Neural progenitor cell (in vitro differentiated cells): ENCODE results near the gene FAM124A.

Experiments
- EZH2 ChIP-seq: fragments of 200-600 bp; sonication (generic); IDR thresholded peaks from 2 replicates; pipeline ENCODE4 v1.6.1; 2017; ENCODE audit warnings: antibody characterized with exemption, mild to moderate bottlenecking, moderate library complexity
- EZH2phosphoT487 ChIP-seq: fragments of 200-600 bp; sonication (generic); IDR thresholded peaks from 2 replicates; pipeline ENCODE4 v1.6.1; 2017; ENCODE audit warnings: antibody characterized with exemption
- TF ChIP-seq, protein P1 (sequence below): fragments of 200-600 bp; sonication (generic); IDR thresholded peaks from 2 replicates; pipeline ENCODE4 v1.5.1; 2017; ENCODE audit warnings: antibody characterized with exemption, mild to moderate bottlenecking

DNA sequence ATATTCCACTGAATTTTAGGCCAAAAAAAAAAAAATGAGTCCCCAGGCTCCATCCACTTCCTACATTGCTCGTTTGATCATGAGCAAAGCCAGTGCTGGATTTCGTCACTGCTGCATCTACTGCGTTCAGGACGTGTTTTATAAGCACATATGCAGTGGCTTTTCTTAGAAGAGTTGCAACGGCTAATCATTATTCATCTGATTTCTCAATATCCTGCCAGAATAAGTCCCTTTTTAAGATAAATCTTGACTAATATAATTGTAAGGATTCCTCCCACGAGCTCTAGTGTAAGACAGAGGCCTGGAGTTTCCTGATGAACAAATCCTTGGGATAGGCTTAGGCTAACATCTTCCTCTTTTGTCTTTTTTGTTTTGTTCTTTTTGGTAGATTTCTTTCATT, 19.5 kb downstream of the FAM124A start:
- TF ChIP-seq, protein P1, sequence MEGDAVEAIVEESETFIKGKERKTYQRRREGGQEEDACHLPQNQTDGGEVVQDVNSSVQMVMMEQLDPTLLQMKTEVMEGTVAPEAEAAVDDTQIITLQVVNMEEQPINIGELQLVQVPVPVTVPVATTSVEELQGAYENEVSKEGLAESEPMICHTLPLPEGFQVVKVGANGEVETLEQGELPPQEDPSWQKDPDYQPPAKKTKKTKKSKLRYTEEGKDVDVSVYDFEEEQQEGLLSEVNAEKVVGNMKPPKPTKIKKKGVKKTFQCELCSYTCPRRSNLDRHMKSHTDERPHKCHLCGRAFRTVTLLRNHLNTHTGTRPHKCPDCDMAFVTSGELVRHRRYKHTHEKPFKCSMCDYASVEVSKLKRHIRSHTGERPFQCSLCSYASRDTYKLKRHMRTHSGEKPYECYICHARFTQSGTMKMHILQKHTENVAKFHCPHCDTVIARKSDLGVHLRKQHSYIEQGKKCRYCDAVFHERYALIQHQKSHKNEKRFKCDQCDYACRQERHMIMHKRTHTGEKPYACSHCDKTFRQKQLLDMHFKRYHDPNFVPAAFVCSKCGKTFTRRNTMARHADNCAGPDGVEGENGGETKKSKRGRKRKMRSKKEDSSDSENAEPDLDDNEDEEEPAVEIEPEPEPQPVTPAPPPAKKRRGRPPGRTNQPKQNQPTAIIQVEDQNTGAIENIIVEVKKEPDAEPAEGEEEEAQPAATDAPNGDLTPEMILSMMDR, result no peak
- TF ChIP-seq EZH2, result no peak
- TF ChIP-seq EZH2phosphoT487, result no peak
